Hepatocyte (in vitro differentiated cells): ENCODE measurements around the gene ZNF154. TPM values are rescaled to one million over a fixed set of nuclear protein-coding genes. Genes with fewer than 3 reads are reported as not detected.
A peak's percentile ranks its signal among the peaks of the same experiment; 100 is the strongest.
"Not testable (repeated sequence)": the region's sequence is repeated elsewhere in the genome, so short reads cannot be mapped to it uniquely, and the experiment has no call there.

Experiments
- DNase-seq: peaks from one replicate; pipeline ENCODE4 v3.0.0-alpha.2; 2016; ENCODE audit warnings: low spot score
- H2AFZ ChIP-seq: fragments of 200-600 bp; sonication (generic); 2 replicates; pipeline ENCODE4 v1.6.0; 2016; ENCODE audit warnings: antibody characterized with exemption, mild to moderate bottlenecking
- H3K27ac ChIP-seq: fragments of 200-600 bp; sonication (generic); 2 replicates; pipeline ENCODE4 v1.5.1; 2016; ENCODE audit warnings: mild to moderate bottlenecking
- H3K27me3 ChIP-seq: fragments of 200-600 bp; sonication (generic); 2 replicates; pipeline ENCODE4 v1.6.1; 2016
- H3K36me3 ChIP-seq: fragments of 200-600 bp; sonication (generic); replicated peaks from 2 replicates; pipeline ENCODE4 v1.5.1; 2016; ENCODE audit warnings: low read depth; ENCODE audit not compliant: insufficient read depth
- H3K4me1 ChIP-seq: fragments of 200-600 bp; sonication (generic); 2 replicates; pipeline ENCODE4 v1.5.1; 2016; ENCODE audit warnings: mild to moderate bottlenecking, moderate library complexity; ENCODE audit not compliant: insufficient read depth
- H3K4me2 ChIP-seq: fragments of 200-600 bp; sonication (generic); 2 replicates; pipeline ENCODE4 v1.6.0; 2016
- H3K4me3 ChIP-seq: fragments of 200-600 bp; sonication (generic); 2 replicates; pipeline ENCODE4 v1.5.1; 2016; ENCODE audit warnings: mild to moderate bottlenecking
- H3K79me2 ChIP-seq: fragments of 200-600 bp; sonication (generic); 2 replicates; pipeline ENCODE4 v1.6.0; 2017; ENCODE audit warnings: mild to moderate bottlenecking
- H3K9me2 ChIP-seq: fragments of 200-600 bp; sonication (generic); replicated peaks from 2 replicates; pipeline ENCODE4 v1.6.0; 2017; ENCODE audit warnings: mild to moderate bottlenecking; ENCODE audit not compliant: insufficient read depth
- H3K9me3 ChIP-seq: fragments of 200-600 bp; sonication (generic); 2 replicates; pipeline ENCODE4 v1.5.1; 2016; ENCODE audit warnings: low read depth, mild to moderate bottlenecking
- H4K20me1 ChIP-seq: fragments of 200-600 bp; sonication (generic); 2 replicates; pipeline ENCODE4 v1.6.0; 2016; ENCODE audit warnings: mild to moderate bottlenecking; ENCODE audit not compliant: insufficient read depth, poor library complexity, severe bottlenecking
- CTCF ChIP-seq: fragments of 200-600 bp; sonication (generic); IDR thresholded peaks from 2 replicates; pipeline ENCODE4 v1.5.1; 2016; ENCODE audit warnings: antibody characterized with exemption, mild to moderate bottlenecking; ENCODE audit not compliant: poor library complexity
- EZH2 ChIP-seq: fragments of 200-600 bp; sonication (generic); IDR thresholded peaks from 2 replicates; pipeline ENCODE4 v1.6.1; 2016; ENCODE audit warnings: antibody characterized with exemption, mild to moderate bottlenecking, borderline replicate concordance
- EZH2phosphoT487 ChIP-seq: fragments of 200-600 bp; sonication (generic); IDR thresholded peaks from one replicate; pipeline ENCODE4 v1.6.1; 2018; ENCODE audit warnings: antibody characterized with exemption, mild to moderate bottlenecking, low read depth, moderate library complexity; ENCODE audit not compliant: unreplicated experiment, severe bottlenecking
- WGBS: methylation state at CpG from one replicate; pipeline ENCODE4 v1.1.6; 2016; ENCODE audit warnings: low lambda C conversion rate; ENCODE audit errors: missing lambda C conversion rate; 5-methylcytosine and 5-hydroxymethylcytosine counted together
- polyA plus RNA-seq: library from polyadenylated mRNA; unstranded; fragments of >200 nt; fragmentation: Nextera tagmentation; extraction: Ambion mirVana; gene quantifications from 2 replicates; pipeline ENCODE4 v1.2.1, GENCODE V29; 2016
- total RNA-seq: library from RNA; depleted of rRNA; stranded (reverse); fragments of >200 nt; gene quantifications from 2 replicates; pipeline ENCODE4 v1.2.3, GENCODE V29; 2014

Gene ZNF154
- total and polyA plus RNA-seq, 2 experiments from 2014 or later, result 3.5 to 11.1 TPM

- Histone ChIP-seq H3K4me2 (peak overlapping the region; percentile 83), H2AFZ (no peak overlapping the region), H4K20me1 (no peaks in the 10 kb centered on the region), H3K9me2 (no peaks in the 10 kb centered on the region), H3K36me3 (peaks cover 11% of the 10 kb centered on the region), H3K9me3 (peaks cover 4% of the 10 kb centered on the region), H3K27me3 (no peaks in the 10 kb centered on the region), H3K4me3 (peak overlapping the region; percentile 61), H3K4me1 (peaks cover 14% of the 10 kb centered on the region), H3K27ac (peak overlapping the region; percentile 90), H3K79me2 (peaks cover 40% of the 10 kb centered on the region)
- 97% methylated on average over 3 of the region's 3 CpGs for WGBS
- DNase-seq, result no peak
- no peak for TF ChIP-seq CTCF
- no peak for TF ChIP-seq EZH2
- no peak for TF ChIP-seq EZH2phosphoT487
Measured at GRCh38 chr19:57748029-57748428, 39.0 kb upstream of the ZNF154 start.

- Histone ChIP-seq H3K27ac (peak overlapping the region; percentile 90), H3K79me2 (peaks cover 40% of the 10 kb centered on the region), H3K27me3 (no peaks in the 10 kb centered on the region), H2AFZ (peak overlapping the region; percentile 67), H3K36me3 (peaks cover 5% of the 10 kb centered on the region), H3K9me2 (no peaks in the 10 kb centered on the region), H3K4me2 (peak overlapping the region; percentile 83), H3K4me3 (peak overlapping the region; percentile 61), H3K9me3 (no peaks in the 10 kb centered on the region), H3K4me1 (peaks cover 14% of the 10 kb centered on the region), H4K20me1 (no peaks in the 10 kb centered on the region)
- TF ChIP-seq EZH2 (no peak), CTCF (no peak), EZH2phosphoT487 (no peak)
- WGBS, result 26% methylated on average over 6 of the region's 6 CpGs
- DNase-seq, result no peak
Measured at GRCh38 chr19:57747472-57747807, 38.4 kb upstream of the ZNF154 start.

GRCh38 chr19:57746580-57747471 lies 37.8 kb upstream of the ZNF154 start, which contains the start of gene ZNF776:
Gene ZNF776 (plus strand): TSS chr19:57746815. CDS start chr19:57747059, 244 bp downstream.
- 3% methylated on average over 51 of the region's 51 CpGs for WGBS

GRCh38 chr19:57738770-57739169 lies 29.8 kb upstream of the ZNF154 start:
- WGBS, result 91% methylated on average over 7 of the region's 7 CpGs
- not testable (repeated sequence) for H3K27me3 ChIP-seq, H3K4me3 ChIP-seq, H3K79me2 ChIP-seq, DNase-seq, H3K9me2 ChIP-seq, H3K9me3 ChIP-seq, H3K27ac ChIP-seq, H4K20me1 ChIP-seq, H3K4me1 ChIP-seq, H3K36me3 ChIP-seq
- Histone ChIP-seq H3K4me2 (peak overlapping the region; percentile 69), H2AFZ (peak overlapping the region; percentile 34)

More at GRCh38 chr19:57746580-57747471, 37.8 kb upstream of the ZNF154 start, which contains the start of gene ZNF776:
- peak within 1 kb of the TSS; percentile 90 for H3K27ac ChIP-seq
- no peaks in the 10 kb centered on the region for H4K20me1 ChIP-seq
- H3K4me2 ChIP-seq, result peak within 1 kb of the TSS; percentile 83
- peak; percentile 93 for DNase-seq
- peaks cover 14% of the 10 kb centered on the region for H3K4me1 ChIP-seq
- no peaks in the 10 kb centered on the region for H3K9me3 ChIP-seq
- peaks cover 40% of the 10 kb centered on the region for H3K79me2 ChIP-seq
- TF ChIP-seq EZH2, result no peak
- no peak for TF ChIP-seq CTCF
- TF ChIP-seq EZH2phosphoT487, result no peak
- no peaks in the 10 kb centered on the region for H3K9me2 ChIP-seq
- peak within 1 kb of the TSS; percentile 61 for H3K4me3 ChIP-seq
- H2AFZ ChIP-seq, result peak within 1 kb of the TSS; percentile 67
- no peaks in the 10 kb centered on the region for H3K27me3 ChIP-seq
- H3K36me3 ChIP-seq, result no peaks in the 10 kb centered on the region
